Panc1 (cell line): Measurements from ENCODE around the gene OR2B2. TPM values are rescaled to one million over a fixed set of nuclear protein-coding genes. Genes with fewer than 3 reads are reported as not detected.

Source experiments
- ATAC-seq: fragments of 200-7000 bp; cut with Tn5 transposase; 2 replicates; pipeline ENCODE4 v1.9.1; 2020; ENCODE audit warnings: mild to moderate bottlenecking, moderate library complexity
- BruUV-seq: library from RNA; stranded (reverse); fragments of 400-500 nt; replicated peaks from 2 replicates; lab custom pipeline; 2021; lab: Mats Ljungman, UMichigan
- CTCF ChIA-PET: fragments of 300-600 bp; sonication (Branson Sonifier 250); formaldehyde crosslinking; loops from one replicate; lab custom pipeline; 2022; ENCODE audit warnings: antibody characterized with exemption; lab: Charles Lee
- POLR2A ChIA-PET: fragments of 300-600 bp; sonication (Branson Sonifier 250); formaldehyde crosslinking; loops from one replicate; lab custom pipeline; 2022; ENCODE audit warnings: antibody characterized with exemption; lab: Charles Lee
- DNase-seq: peaks from one replicate; pipeline ENCODE4 v3.0.0-alpha.2; 2010; ENCODE audit warnings: low read depth, low spot score
- H3K27ac ChIP-seq: 2 replicates; pipeline ENCODE4 v1.5.1; 2011; ENCODE audit warnings: mild to moderate bottlenecking, low read length, inconsistent platforms
- H3K27me3 ChIP-seq: fragments of 200-500 bp; sonication (Bioruptor generic); 2 replicates; pipeline ENCODE4 v1.6.0; 2014; ENCODE audit warnings: low read length, inconsistent platforms; ENCODE audit not compliant: control insufficient read depth, insufficient read depth
- H3K36me3 ChIP-seq: fragments of 200-500 bp; sonication (Bioruptor generic); 2 replicates; pipeline ENCODE4 v1.5.1; 2014; ENCODE audit warnings: inconsistent platforms, mild to moderate bottlenecking, low read length, moderate library complexity; ENCODE audit not compliant: control insufficient read depth, insufficient read depth
- H3K4me1 ChIP-seq: 2 replicates; pipeline ENCODE4 v1.5.1; 2011; ENCODE audit warnings: inconsistent platforms, mild to moderate bottlenecking, low read length, moderate library complexity; ENCODE audit not compliant: control insufficient read depth, insufficient read depth
- H3K4me3 ChIP-seq, 2 experiments: 2 replicates each; pipeline ENCODE4 v1.5.1; 2011 to 2012; ENCODE audit warnings: low read depth in 2 of 2, low read length in 2 of 2, mild to moderate bottlenecking in 2 of 2, inconsistent platforms in 1 of 2, moderate library complexity in 1 of 2
- H3K9me3 ChIP-seq: fragments of 200-500 bp; sonication (Bioruptor generic); 2 replicates; pipeline ENCODE4 v1.5.1; 2014; ENCODE audit warnings: low read depth, mild to moderate bottlenecking, inconsistent platforms, low read length, moderate library complexity; ENCODE audit not compliant: control insufficient read depth, insufficient read depth
- POLR2AphosphoS5 ChIP-seq: IDR thresholded peaks from 2 replicates; pipeline ENCODE4 v1.6.1; 2012; ENCODE audit warnings: mild to moderate bottlenecking, low read depth, low read length, moderate library complexity
- SIN3A ChIP-seq: IDR thresholded peaks from 2 replicates; pipeline ENCODE4 v1.6.1; 2012; ENCODE audit warnings: low read depth, mild to moderate bottlenecking, low read length, moderate library complexity, borderline replicate concordance; ENCODE audit not compliant: insufficient read depth
- TCF7L2 ChIP-seq: IDR thresholded peaks from 2 replicates; pipeline ENCODE4 v1.6.1; 2011; ENCODE audit warnings: mild to moderate bottlenecking, low read depth, low read length, inconsistent platforms
- in situ Hi-C: cut with HindIII; loops from 2 replicates; pipeline ENCODE4 v1.10.0; 2016; ENCODE audit warnings: low sequenced_read_pairs, low pct_unique_long_range_greater_than_20kb
- intact Hi-C: fragments of 100-400 bp; cut with micrococcal nuclease; formaldehyde crosslinking; loops from one replicate; pipeline ENCODE4 v1.10.0; 2022; ENCODE audit not compliant: unreplicated experiment
- total RNA-seq: library from RNA; stranded (reverse); gene quantifications from one replicate; pipeline ENCODE4 v1.2.1, GENCODE V29; 2021; ENCODE audit not compliant: unreplicated experiment
- TF ChIP-seq, protein P1 (sequence below), 2 experiments: IDR thresholded peaks; 2 replicates each; pipeline ENCODE4 v1.6.1; 2011 to 2012; ENCODE audit warnings: low read depth in 2 of 2, control low read depth in 1 of 2, low read length in 1 of 2, mild to moderate bottlenecking in 1 of 2, moderate library complexity in 1 of 2; ENCODE audit not compliant: insufficient read depth in 1 of 2
- TF ChIP-seq, protein P2 (sequence below): fragments of 450-650 bp; IDR thresholded peaks from 2 replicates; pipeline ENCODE4 v1.5.1; 2017; ENCODE audit warnings: mild to moderate bottlenecking

The OR2B2 gene
- total RNA-seq, 1 experiment from 2014 or later = not detected

DNA sequence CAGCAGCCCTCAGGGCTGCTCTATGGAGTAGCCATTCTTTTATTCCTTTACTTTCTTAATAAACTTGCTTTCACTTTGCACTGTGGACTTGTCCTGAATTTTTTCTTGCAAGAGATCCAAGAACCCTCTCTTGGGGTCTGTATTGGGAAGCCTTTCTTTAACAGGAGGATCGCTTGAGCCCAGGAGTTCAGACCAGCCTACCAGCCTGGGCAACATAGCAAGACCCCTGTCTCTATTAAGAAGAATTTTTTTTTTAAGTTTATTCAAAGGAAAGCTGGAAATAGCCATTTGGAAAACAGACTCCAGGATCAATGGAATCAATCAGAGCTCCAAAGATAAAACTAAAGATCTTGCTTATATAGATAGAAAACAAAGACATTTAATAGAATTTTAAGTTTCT is 29.1 kb downstream of the OR2B2 start:
- ChIA-PET POLR2A (interaction anchor here (0.8 kb wide), 1 partner anchor 11 kb away, joined by 4 read pairs; no protein-coding TSS in a partner anchor), CTCF (no interaction called here)
- Histone ChIP-seq H3K27me3 (no peaks in the 10 kb centered on the region), H3K9me3 (no peaks in the 10 kb centered on the region), H3K4me1 (no peaks in the 10 kb centered on the region), H3K36me3 (no peaks in the 10 kb centered on the region), H3K4me3 (no peak overlapping the region), H3K27ac (no peak overlapping the region)
- ATAC-seq (no peak), DNase-seq (no peak)
- TF ChIP-seq, protein P1, sequence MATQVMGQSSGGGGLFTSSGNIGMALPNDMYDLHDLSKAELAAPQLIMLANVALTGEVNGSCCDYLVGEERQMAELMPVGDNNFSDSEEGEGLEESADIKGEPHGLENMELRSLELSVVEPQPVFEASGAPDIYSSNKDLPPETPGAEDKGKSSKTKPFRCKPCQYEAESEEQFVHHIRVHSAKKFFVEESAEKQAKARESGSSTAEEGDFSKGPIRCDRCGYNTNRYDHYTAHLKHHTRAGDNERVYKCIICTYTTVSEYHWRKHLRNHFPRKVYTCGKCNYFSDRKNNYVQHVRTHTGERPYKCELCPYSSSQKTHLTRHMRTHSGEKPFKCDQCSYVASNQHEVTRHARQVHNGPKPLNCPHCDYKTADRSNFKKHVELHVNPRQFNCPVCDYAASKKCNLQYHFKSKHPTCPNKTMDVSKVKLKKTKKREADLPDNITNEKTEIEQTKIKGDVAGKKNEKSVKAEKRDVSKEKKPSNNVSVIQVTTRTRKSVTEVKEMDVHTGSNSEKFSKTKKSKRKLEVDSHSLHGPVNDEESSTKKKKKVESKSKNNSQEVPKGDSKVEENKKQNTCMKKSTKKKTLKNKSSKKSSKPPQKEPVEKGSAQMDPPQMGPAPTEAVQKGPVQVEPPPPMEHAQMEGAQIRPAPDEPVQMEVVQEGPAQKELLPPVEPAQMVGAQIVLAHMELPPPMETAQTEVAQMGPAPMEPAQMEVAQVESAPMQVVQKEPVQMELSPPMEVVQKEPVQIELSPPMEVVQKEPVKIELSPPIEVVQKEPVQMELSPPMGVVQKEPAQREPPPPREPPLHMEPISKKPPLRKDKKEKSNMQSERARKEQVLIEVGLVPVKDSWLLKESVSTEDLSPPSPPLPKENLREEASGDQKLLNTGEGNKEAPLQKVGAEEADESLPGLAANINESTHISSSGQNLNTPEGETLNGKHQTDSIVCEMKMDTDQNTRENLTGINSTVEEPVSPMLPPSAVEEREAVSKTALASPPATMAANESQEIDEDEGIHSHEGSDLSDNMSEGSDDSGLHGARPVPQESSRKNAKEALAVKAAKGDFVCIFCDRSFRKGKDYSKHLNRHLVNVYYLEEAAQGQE (IDR thresholded peaks at IDR 0.05; ENCODE audit: insufficient read depth in 1 of 2, low read depth in 2 of 2, low read length in 1 of 2) = no peak
- TF ChIP-seq, protein P2, sequence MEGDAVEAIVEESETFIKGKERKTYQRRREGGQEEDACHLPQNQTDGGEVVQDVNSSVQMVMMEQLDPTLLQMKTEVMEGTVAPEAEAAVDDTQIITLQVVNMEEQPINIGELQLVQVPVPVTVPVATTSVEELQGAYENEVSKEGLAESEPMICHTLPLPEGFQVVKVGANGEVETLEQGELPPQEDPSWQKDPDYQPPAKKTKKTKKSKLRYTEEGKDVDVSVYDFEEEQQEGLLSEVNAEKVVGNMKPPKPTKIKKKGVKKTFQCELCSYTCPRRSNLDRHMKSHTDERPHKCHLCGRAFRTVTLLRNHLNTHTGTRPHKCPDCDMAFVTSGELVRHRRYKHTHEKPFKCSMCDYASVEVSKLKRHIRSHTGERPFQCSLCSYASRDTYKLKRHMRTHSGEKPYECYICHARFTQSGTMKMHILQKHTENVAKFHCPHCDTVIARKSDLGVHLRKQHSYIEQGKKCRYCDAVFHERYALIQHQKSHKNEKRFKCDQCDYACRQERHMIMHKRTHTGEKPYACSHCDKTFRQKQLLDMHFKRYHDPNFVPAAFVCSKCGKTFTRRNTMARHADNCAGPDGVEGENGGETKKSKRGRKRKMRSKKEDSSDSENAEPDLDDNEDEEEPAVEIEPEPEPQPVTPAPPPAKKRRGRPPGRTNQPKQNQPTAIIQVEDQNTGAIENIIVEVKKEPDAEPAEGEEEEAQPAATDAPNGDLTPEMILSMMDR = no peak
- TF ChIP-seq POLR2AphosphoS5 (no peak), TCF7L2 (no peak), SIN3A (no peak)
- intact Hi-C loops = no loop called here
- in situ Hi-C loops = no loop called here
- BruUV-seq = no TSS peak

DNA sequence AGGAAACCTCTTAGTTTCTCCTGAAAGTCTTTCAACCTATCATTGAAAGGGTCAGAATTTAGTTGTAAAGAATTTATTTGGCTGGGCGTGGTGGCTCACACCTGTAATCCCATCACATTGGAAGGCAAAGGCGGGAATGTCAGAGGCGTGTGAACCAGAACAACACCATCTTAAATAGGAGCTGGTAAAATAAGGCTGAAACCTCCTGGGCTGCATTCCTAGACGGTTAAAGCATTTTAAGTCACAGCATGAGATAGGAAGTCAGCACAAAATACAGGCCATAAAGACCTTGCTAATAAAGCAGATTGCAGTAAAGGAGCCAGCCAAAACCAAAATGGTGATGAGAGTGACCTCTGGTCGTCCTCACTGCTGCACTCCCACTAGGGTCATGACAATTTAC is 29.6 kb downstream of the OR2B2 start:
- ChIA-PET CTCF (no interaction called here), POLR2A (no interaction called here)
- Histone ChIP-seq H3K27ac (no peak overlapping the region), H3K27me3 (no peaks in the 10 kb centered on the region), H3K36me3 (no peaks in the 10 kb centered on the region), H3K4me1 (no peaks in the 10 kb centered on the region), H3K9me3 (no peaks in the 10 kb centered on the region), H3K4me3 (no peak overlapping the region)
- in situ Hi-C loops = no loop called here
- ATAC-seq (no peak), DNase-seq (no peak)
- TF ChIP-seq, protein P2 = no peak
- TF ChIP-seq, protein P1 (IDR thresholded peaks at IDR 0.05; ENCODE audit: insufficient read depth in 1 of 2, low read depth in 2 of 2, low read length in 1 of 2) = no peak
- TF ChIP-seq SIN3A (no peak), TCF7L2 (no peak), POLR2AphosphoS5 (no peak)
- BruUV-seq = no TSS peak
- intact Hi-C loops = no loop called here
